HEK293 (cell line): ENCODE results near the gene ANO9.

Source experiments
- CTCF ChIA-PET: fragments of 350-600 bp; formaldehyde crosslinking; extraction: SDS; loops from one replicate; lab custom pipeline; 2021; ENCODE audit warnings: antibody characterized with exemption; lab: Yijun Ruan, JAX
- POLR2A ChIA-PET: fragments of 300-600 bp; formaldehyde crosslinking; extraction: SDS; loops from one replicate; lab custom pipeline; 2020; ENCODE audit warnings: antibody characterized with exemption, inconsistent platforms; lab: Yijun Ruan, JAX
- H3K27ac ChIP-seq: fragments of 200-500 bp; sonication (Bioruptor generic); 2 replicates; pipeline ENCODE4 v1.5.1; 2014; ENCODE audit warnings: low read depth, low read length, control low read depth, inconsistent platforms; ENCODE audit errors: extremely low read depth
- H3K36me3 ChIP-seq, 2 experiments: fragments of 200-500 bp in 1 of 2; sonication (Bioruptor generic) in 1 of 2; 1 replicate in 1 of 2; 2 replicates in 1 of 2; pipeline ENCODE4 v1.5.1; 2014 to 2017; ENCODE audit warnings: inconsistent platforms in 2 of 2, low read length in 2 of 2; ENCODE audit not compliant: control insufficient read depth in 2 of 2, insufficient read depth in 1 of 2
- H3K4me1 ChIP-seq: fragments of 200-500 bp; sonication (Bioruptor generic); 2 replicates; pipeline ENCODE4 v1.5.1; 2014; ENCODE audit warnings: mild to moderate bottlenecking, low read length, inconsistent platforms; ENCODE audit not compliant: control insufficient read depth, insufficient read depth
- H3K4me3 ChIP-seq: 2 replicates; pipeline ENCODE4 v1.5.1; 2011; ENCODE audit warnings: low read depth, mild to moderate bottlenecking, control low read depth, low read length, moderate library complexity
- H3K9me3 ChIP-seq: fragments of 200-500 bp; sonication (Bioruptor generic); 2 replicates; pipeline ENCODE4 v1.5.1; 2014; ENCODE audit warnings: low read depth, low read length, inconsistent platforms; ENCODE audit not compliant: control insufficient read depth, insufficient read depth
- FEZF1 ChIP-seq: fragments of 450-650 bp; formaldehyde crosslinking; IDR thresholded peaks from 2 replicates; pipeline ENCODE4 v1.5.1; 2016; ENCODE audit warnings: missing biosample characterization, missing genetic modification characterization
- HIC1 ChIP-seq: fragments of 450-650 bp; formaldehyde crosslinking; IDR thresholded peaks from 2 replicates; pipeline ENCODE4 v1.5.1; 2016; ENCODE audit warnings: missing biosample characterization, missing genetic modification characterization
- HOXC10 ChIP-seq: sonication (generic); formaldehyde crosslinking; IDR thresholded peaks from 2 replicates; pipeline ENCODE4 v1.8.1; 2023; ENCODE audit warnings: mild to moderate bottlenecking, missing genetic modification reagents
- REST ChIP-seq: fragments of 450-650 bp; formaldehyde crosslinking; IDR thresholded peaks from 2 replicates; pipeline ENCODE4 v1.5.1; 2016; ENCODE audit warnings: missing biosample characterization, missing genetic modification characterization
- SCRT1 ChIP-seq: fragments of 450-650 bp; formaldehyde crosslinking; IDR thresholded peaks from 2 replicates; pipeline ENCODE4 v1.5.1; 2016; ENCODE audit warnings: missing biosample characterization, missing genetic modification characterization, borderline replicate concordance
- SCRT2 ChIP-seq: fragments of 450-650 bp; formaldehyde crosslinking; IDR thresholded peaks from 2 replicates; pipeline ENCODE4 v1.5.1; 2016; ENCODE audit warnings: missing biosample characterization, missing genetic modification characterization
- ZBTB44 ChIP-seq: fragments of 450-650 bp; IDR thresholded peaks from 2 replicates; pipeline ENCODE4 v1.5.1; 2018; ENCODE audit warnings: missing biosample characterization, mild to moderate bottlenecking, missing genetic modification characterization
- ZEB2 ChIP-seq: fragments of 450-650 bp; formaldehyde crosslinking; IDR thresholded peaks from 2 replicates; pipeline ENCODE4 v1.5.1; 2016; ENCODE audit warnings: missing biosample characterization, missing genetic modification characterization
- ZNF169 ChIP-seq: fragments of 450-650 bp; formaldehyde crosslinking; IDR thresholded peaks from 2 replicates; pipeline ENCODE4 v1.5.1; 2016; ENCODE audit warnings: missing biosample characterization, missing genetic modification characterization
- ZNF214 ChIP-seq: fragments of 450-650 bp; formaldehyde crosslinking; IDR thresholded peaks from 2 replicates; pipeline ENCODE4 v1.5.1; 2017; ENCODE audit warnings: missing biosample characterization, mild to moderate bottlenecking, missing genetic modification characterization, borderline replicate concordance
- ZNF239 ChIP-seq: fragments of 450-650 bp; formaldehyde crosslinking; IDR thresholded peaks from 2 replicates; pipeline ENCODE4 v1.5.1; 2016; ENCODE audit warnings: missing biosample characterization, missing genetic modification characterization
- ZNF354C ChIP-seq: fragments of 450-650 bp; formaldehyde crosslinking; IDR thresholded peaks from 2 replicates; pipeline ENCODE4 v1.5.1; 2016; ENCODE audit warnings: missing biosample characterization, missing genetic modification characterization, low read depth, borderline replicate concordance
- ZNF366 ChIP-seq: fragments of 450-650 bp; formaldehyde crosslinking; conservative IDR thresholded peaks from 2 replicates; pipeline ENCODE4 v1.5.1; 2016; ENCODE audit warnings: missing biosample characterization, missing genetic modification characterization
- ZNF423 ChIP-seq: fragments of 450-650 bp; formaldehyde crosslinking; IDR thresholded peaks from 2 replicates; pipeline ENCODE4 v1.5.1; 2016; ENCODE audit warnings: missing biosample characterization, missing genetic modification characterization
- ZNF449 ChIP-seq: fragments of 450-650 bp; formaldehyde crosslinking; IDR thresholded peaks from 2 replicates; pipeline ENCODE4 v1.5.1; 2017; ENCODE audit warnings: missing biosample characterization, mild to moderate bottlenecking, missing genetic modification characterization, moderate library complexity
- ZNF48 ChIP-seq: fragments of 450-650 bp; formaldehyde crosslinking; IDR thresholded peaks from 2 replicates; pipeline ENCODE4 v1.5.1; 2016; ENCODE audit warnings: missing biosample characterization, missing genetic modification characterization
- ZNF514 ChIP-seq: fragments of 450-650 bp; formaldehyde crosslinking; IDR thresholded peaks from 2 replicates; pipeline ENCODE4 v1.5.1; 2016; ENCODE audit warnings: missing biosample characterization, missing genetic modification characterization
- ZNF555 ChIP-seq: fragments of 450-650 bp; formaldehyde crosslinking; conservative IDR thresholded peaks from 2 replicates; pipeline ENCODE4 v1.5.1; 2017; ENCODE audit warnings: missing biosample characterization, mild to moderate bottlenecking, missing genetic modification characterization, inconsistent platforms
- ZNF558 ChIP-seq: fragments of 450-650 bp; formaldehyde crosslinking; IDR thresholded peaks from 2 replicates; pipeline ENCODE4 v1.5.1; 2016; ENCODE audit warnings: missing biosample characterization, missing genetic modification characterization
- ZNF561 ChIP-seq: fragments of 450-650 bp; IDR thresholded peaks from 2 replicates; pipeline ENCODE4 v1.5.1; 2018; ENCODE audit warnings: missing biosample characterization, missing genetic modification characterization, borderline replicate concordance

The ANO9 gene

GRCh38 chr11:400241-400689, 41.5 kb downstream of the ANO9 start:
- TF ChIP-seq ZBTB44 (tag by site-specific recombination): no peak
- no peak for TF ChIP-seq ZNF366
- POLR2A ChIA-PET: no interaction called here

GRCh38 chr11:399731-400211, 42.0 kb downstream of the ANO9 start:
- H3K9me3 ChIP-seq: no peaks in the 10 kb centered on the region
- no peak overlapping the region for H3K27ac ChIP-seq
- H3K4me3 ChIP-seq: no peak overlapping the region
- ChIA-PET POLR2A (no interaction called here), CTCF (no interaction called here)
- H3K36me3 ChIP-seq: peaks cover 0 to 51% of the 10 kb centered on the region in 2 experiments; a peak in 1 of 3 replicates
- H3K4me1 ChIP-seq: no peaks in the 10 kb centered on the region
- no peak for TF ChIP-seq ZNF214
- no peak for TF ChIP-seq REST (tag by site-specific recombination)
- TF ChIP-seq ZNF169 (tag by site-specific recombination): no peak
- no peak for TF ChIP-seq ZEB2 (tag by site-specific recombination)
- TF ChIP-seq FEZF1: no peak
- no peak for TF ChIP-seq ZNF558 (tag by site-specific recombination)
- TF ChIP-seq ZNF354C (tag by site-specific recombination): no peak
- no peak for TF ChIP-seq ZNF449 (tag by site-specific recombination)

More at GRCh38 chr11:400241-400689, 41.5 kb downstream of the ANO9 start:
- H3K36me3 ChIP-seq: peaks cover 0 to 54% of the 10 kb centered on the region in 2 experiments; a peak in 1 of 3 replicates
- no peaks in the 10 kb centered on the region for H3K9me3 ChIP-seq
- H3K4me3 ChIP-seq: no peak overlapping the region
- H3K4me1 ChIP-seq: no peaks in the 10 kb centered on the region
- CTCF ChIA-PET: no interaction called here
- no peak overlapping the region for H3K27ac ChIP-seq

GRCh38 chr11:398826-399225, 43.0 kb downstream of the ANO9 start:
- CTCF ChIA-PET: no interaction called here
- H3K4me1 ChIP-seq: no peaks in the 10 kb centered on the region
- no peak overlapping the region for H3K27ac ChIP-seq
- POLR2A ChIA-PET: interaction anchor here (0.6 kb wide), 1 partner anchor 110 kb away, joined by 4 read pairs; no protein-coding TSS in a partner anchor
- TF ChIP-seq ZNF561 (tag by site-specific recombination) (no peak), ZNF423 (tag by site-specific recombination) (no peak), ZEB2 (tag by site-specific recombination) (peak; percentile 67), ZNF555 (tag by site-specific recombination) (no peak), SCRT1 (peak; percentile 78), HOXC10 (CRISPR knock-in tag) (no peak), ZNF514 (no peak), ZNF239 (tag by site-specific recombination) (no peak), SCRT2 (tag by site-specific recombination) (peak; percentile 53; the same call in 1 of the 2 replicates), HIC1 (peak; percentile 81), ZNF48 (tag by site-specific recombination) (no peak)
- no peaks in the 10 kb centered on the region for H3K9me3 ChIP-seq
- peaks cover 0 to 42% of the 10 kb centered on the region in 2 experiments; a peak in 1 of 3 replicates for H3K36me3 ChIP-seq
- no peak overlapping the region for H3K4me3 ChIP-seq
